Stomach (tissue), 4 donors: ENCODE results near the gene MATN4.

ENCODE experiments used
- POLR2AphosphoS5 ChIP-seq, 3 donors: sonication (generic); formaldehyde crosslinking; IDR thresholded peaks; one replicate each; pipeline ENCODE4 v1.6.1; 2016; ENCODE audit warnings: antibody characterized with exemption in 3 of 3
- TF ChIP-seq, protein P1 (sequence below), 7 experiments: fragments of 450-650 bp in 4 of 7; fragments of 200-600 bp in 3 of 7; sonication (generic) in 3 of 7; IDR thresholded peaks; one replicate each; pipeline ENCODE4 v1.5.1; 2016 to 2019; ENCODE audit warnings: antibody characterized with exemption in 7 of 7, control low read depth in 2 of 7, mild to moderate bottlenecking in 1 of 7

DNA sequence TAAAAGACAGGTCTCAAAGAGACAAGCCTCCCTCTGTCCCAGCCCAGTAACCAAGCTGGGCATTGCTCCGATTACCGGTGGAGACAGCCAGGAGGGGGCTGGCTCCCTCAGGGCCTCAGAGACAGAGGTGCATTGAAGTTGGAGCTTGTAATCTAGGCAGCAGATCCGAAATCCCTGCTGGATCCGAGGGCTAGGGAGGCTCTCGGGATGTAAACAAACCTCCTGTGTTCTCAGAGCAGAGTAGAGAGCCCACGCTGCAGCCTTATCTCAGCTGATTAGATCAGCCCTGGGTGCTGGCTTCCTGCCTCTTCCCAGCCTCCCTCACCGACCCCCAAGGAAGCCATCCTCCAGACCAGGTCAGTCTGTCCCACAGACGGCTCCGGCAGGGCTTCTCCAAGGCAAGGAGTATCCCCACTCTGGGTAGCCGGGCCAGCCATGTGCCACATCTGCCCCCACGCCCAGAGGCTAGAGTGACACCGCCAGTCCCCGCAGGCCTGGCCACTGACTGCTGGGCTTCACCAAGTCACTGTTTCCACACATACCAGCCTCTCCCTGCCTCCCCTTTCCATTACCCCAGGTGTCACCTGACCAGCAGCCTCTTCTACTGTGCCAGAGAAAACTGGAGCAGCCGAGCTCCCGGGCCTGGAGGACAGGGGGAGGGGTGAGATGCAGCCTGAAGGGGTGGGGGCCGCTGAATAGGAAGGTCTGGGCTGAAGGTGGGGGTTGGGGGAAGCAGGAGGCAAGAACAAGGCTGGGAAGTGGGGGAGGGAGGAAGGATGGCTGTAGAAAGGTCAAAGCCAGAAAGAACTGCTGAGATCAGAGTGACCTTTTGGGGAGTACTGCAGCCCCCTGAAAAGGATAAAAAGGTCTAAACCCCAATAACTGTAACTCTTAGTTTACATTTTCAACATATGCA is 34.1 kb upstream of the MATN4 start:
- TF ChIP-seq, protein P1, sequence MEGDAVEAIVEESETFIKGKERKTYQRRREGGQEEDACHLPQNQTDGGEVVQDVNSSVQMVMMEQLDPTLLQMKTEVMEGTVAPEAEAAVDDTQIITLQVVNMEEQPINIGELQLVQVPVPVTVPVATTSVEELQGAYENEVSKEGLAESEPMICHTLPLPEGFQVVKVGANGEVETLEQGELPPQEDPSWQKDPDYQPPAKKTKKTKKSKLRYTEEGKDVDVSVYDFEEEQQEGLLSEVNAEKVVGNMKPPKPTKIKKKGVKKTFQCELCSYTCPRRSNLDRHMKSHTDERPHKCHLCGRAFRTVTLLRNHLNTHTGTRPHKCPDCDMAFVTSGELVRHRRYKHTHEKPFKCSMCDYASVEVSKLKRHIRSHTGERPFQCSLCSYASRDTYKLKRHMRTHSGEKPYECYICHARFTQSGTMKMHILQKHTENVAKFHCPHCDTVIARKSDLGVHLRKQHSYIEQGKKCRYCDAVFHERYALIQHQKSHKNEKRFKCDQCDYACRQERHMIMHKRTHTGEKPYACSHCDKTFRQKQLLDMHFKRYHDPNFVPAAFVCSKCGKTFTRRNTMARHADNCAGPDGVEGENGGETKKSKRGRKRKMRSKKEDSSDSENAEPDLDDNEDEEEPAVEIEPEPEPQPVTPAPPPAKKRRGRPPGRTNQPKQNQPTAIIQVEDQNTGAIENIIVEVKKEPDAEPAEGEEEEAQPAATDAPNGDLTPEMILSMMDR (IDR thresholded peaks at IDR 0.05), result no peak
- TF ChIP-seq POLR2AphosphoS5 (IDR thresholded peaks at IDR 0.05), result peak; percentile 85 to 91 (median 91)
